HG03565 (cell line): ENCODE results near the gene SMCO4.
A peak's percentile ranks its signal among the peaks of the same experiment; 100 is the strongest.
"Not testable (repeated sequence)": the region's sequence is repeated elsewhere in the genome, so short reads cannot be mapped to it uniquely, and the experiment has no call there.

ENCODE experiments used
- ATAC-seq: cut with Tn5 transposase; IDR thresholded peaks from one replicate; pipeline ENCODE4 v1.9.1; 2021; ENCODE audit warnings: mild to moderate bottlenecking, moderate library complexity; ENCODE audit not compliant: unreplicated experiment

SMCO4 gene

GRCh38 chr11:93543292-93543977, at the start of gene SMCO4:
TSS of gene SMCO4 (minus strand) at chr11:93543391. CDS start at chr11:93479189, 64,202 bp downstream.
- peak; percentile 76 for ATAC-seq

DNA sequence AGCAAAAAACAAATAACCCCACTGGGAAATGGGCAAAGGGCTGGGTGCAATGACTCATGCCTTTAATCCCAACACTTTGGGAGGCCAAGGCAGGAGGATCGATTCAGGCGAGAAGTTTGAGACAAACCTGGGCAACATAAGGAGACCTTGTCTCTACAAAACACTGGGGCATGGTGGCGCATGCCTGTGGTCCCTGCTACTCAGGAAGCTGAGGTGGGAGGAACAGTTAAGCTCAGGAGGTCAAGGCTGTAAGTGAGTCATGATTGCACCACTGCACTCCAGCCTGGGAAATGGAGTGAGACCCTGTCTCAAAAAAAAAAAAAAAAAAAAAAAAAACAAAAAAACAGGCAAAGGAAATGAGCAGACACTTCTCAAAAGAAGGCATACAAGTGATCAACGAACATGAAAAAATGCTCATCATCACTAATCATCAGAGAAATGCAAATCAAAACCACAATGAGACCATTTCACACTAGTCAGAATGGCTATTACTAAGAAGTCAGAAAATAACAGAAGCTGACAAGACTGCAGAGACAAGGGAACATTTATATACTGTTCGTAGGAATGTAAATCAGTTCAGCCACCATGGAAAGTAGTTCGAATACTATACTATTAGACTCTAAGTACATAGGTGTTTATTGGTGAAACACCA, 48.2 kb upstream of the SMCO4 start:
- ATAC-seq, result peak; percentile 87

DNA sequence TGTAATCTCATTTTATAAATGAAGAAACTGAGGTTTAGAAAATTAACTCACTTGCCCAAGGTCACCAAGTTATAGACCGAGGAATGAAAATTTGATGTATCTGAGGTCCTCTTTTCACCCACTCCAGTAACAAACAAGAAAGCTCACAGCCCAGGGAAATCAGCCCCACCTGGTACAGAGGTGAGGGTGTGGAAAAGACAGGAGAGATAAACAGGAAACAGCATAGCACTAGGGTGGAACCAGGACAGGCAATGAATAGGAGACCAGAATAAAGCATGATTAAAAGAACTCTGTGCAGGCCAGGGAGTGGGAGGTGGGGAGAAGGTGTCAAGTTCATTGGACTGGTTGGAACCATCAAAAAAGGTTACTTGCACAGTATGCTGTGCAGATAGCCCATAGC, 46.2 kb upstream of the SMCO4 start:
- ATAC-seq, result no peak

DNA sequence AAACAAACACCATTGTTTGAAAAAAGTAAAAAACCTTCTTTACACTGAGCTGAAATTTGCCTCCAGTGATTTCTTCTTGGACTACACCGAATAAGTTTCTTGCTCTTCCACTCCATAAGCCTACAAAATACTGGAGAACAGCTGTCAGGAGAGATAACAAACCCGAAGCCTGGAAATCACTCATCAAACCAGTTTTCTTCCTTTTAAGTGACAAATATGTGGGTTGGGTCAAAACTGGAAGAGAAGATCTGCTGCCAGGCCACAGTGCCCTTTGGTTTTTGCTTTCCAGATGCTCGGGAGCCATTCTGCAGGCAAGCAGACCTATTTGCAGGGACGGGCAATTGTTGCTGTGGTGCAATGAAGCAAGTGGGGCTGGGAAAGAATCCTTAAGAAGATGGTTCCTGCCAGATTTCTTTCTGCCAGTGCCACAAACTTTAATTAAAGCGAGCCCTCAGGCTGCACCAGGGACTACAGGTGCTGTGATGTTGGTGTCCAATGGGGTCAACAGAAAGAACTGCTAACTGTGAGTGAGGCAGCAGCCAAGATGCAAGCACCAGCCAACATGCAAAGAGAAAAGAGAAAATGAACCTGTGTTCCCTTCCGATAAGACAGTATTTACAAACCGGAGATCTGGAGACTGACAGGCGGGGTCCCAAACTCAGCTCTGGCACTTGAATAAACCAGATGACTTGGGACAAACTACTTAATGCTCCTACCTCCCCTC, 44.8 kb upstream of the SMCO4 start:
- ATAC-seq, result no peak

- not testable (repeated sequence) for ATAC-seq
Measured at GRCh38 chr11:93587425-93587824, 44.2 kb upstream of the SMCO4 start.

- ATAC-seq, result no peak
Measured at GRCh38 chr11:93585758-93586157, 42.6 kb upstream of the SMCO4 start.

- ATAC-seq, result no peak
Measured at GRCh38 chr11:93583490-93583889, 40.3 kb upstream of the SMCO4 start.

DNA sequence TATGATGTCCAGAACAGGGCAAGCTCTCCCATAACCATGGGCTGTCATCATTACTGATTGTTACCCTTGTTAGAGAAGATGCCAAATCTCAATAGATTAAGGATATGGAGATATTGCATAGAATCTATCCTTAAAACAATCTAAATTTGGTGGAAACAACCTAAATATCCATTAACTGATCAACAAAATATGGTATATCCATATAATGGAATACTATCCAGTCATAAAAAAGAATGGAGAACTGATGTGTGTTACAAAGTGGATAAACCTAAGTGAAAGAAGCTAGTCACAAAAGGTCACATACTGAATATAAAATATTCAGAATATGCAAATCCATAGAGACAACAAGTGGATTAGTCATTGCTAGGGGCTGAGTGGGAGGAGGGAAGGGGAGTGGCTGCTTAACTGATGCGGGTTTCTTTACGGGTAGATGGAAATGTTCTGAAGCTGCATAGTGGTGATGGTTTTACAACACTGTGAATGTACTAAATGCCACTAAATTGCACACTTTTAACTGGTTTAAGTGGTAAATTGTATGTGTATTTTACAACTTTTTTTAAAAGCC, 36.1 kb upstream of the SMCO4 start:
- ATAC-seq, result no peak

DNA sequence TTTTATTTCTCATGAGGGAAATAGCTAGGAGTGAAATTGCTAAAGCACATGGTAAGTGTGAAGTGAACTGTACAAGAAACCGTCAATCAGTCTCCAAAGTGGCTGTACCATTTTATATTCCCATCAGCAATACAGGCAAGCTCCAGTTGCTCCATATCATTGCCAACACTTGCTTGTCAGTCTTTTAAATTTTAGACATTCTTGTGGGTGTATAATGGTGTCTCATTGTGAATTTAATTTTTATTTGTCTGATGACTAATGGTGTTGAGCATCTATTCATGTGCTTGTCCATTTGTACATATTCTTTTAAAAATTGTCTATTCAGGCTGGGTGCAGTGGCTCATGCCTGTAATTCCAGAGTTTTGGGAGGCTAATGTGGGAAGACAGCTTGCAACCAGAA, 34.1 kb upstream of the SMCO4 start:
- ATAC-seq, result no peak

DNA sequence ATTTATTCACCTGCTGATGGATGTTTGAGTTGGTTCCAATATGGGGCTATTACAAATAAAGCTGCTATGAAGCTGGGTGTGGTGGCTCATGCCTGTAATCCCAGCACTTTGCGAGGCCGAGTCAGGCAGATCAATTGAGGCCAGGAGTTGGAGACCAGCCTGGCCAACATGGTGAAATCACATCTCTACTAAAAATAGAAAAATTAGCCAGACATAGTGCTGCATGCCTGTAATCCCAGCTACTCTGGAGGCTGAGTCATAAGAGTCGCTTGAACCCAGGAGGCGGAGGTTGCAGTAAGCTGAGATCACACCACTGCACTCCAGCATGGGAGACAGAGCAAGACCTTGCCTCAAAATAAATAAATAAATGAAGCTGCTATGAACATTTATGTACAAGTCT, 33.7 kb upstream of the SMCO4 start:
- not testable (repeated sequence) for ATAC-seq

DNA sequence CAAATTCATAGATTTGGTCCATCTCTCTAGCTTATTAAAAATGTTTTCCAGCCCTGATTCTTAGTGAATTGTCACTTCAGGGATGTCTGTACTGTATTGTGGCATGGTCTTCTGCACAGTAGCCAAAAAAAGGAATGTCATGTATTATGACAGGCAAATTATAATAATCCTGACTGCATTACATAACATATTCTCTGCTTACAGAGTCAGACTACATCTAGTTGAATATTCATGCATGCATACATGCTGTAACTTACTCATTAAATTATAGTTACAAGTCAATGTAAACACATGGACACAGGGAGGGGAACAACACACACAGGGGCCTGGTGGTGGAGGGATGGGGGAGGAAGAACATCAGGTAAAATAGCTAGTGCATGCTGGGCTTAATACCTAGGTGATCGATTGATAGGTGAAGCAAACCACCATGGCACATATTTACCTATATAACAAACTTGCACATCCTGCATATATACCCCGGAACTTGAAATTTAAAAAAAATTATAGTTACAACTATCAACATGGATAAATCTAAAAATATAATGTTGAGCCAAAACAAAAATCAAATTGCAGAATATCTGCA, 31.5 kb upstream of the SMCO4 start:
- ATAC-seq, result no peak

DNA sequence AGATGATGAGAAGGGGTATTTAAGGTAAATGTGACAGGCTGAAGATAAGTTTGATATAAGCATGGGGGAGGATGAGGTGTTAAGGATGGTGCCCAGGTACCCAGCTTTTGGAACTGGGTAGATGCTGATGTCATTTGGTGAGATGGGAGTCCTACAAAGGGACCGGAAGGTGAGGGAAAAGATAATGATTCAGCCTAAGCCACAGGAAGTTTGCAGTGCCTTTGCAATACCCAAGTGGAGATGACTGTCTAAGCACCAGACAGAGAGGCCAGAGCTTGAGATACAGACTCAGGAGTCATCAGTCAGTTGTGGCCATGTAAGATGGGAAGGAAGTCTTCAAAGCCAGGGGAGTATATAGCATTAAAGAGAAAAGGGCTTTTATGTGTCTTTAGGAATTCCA, 30.0 kb upstream of the SMCO4 start:
- no peak for ATAC-seq

DNA sequence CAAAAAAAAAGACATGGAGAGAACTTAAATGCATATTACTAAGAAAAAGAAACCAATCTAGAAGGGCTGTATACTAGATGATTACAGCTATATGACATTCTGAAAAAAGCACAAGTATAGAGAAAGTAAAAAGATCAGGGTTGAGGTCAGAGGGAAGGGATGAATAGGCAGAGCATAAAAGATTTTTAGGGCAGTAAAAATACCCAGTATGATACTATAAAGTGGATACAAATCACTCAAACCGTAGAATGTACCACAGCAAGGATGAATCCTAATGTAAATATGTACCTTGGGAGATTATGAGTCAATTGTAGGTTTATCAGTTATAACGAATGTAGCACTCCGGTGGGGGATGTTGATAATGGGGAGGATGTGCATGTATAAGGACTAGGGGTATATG, 29.4 kb upstream of the SMCO4 start:
- ATAC-seq, result no peak

- ATAC-seq, result no peak
Measured at GRCh38 chr11:93572171-93572570, 29.0 kb upstream of the SMCO4 start.

GRCh38 chr11:93571612-93572011, 28.4 kb upstream of the SMCO4 start:
- ATAC-seq, result no peak

DNA sequence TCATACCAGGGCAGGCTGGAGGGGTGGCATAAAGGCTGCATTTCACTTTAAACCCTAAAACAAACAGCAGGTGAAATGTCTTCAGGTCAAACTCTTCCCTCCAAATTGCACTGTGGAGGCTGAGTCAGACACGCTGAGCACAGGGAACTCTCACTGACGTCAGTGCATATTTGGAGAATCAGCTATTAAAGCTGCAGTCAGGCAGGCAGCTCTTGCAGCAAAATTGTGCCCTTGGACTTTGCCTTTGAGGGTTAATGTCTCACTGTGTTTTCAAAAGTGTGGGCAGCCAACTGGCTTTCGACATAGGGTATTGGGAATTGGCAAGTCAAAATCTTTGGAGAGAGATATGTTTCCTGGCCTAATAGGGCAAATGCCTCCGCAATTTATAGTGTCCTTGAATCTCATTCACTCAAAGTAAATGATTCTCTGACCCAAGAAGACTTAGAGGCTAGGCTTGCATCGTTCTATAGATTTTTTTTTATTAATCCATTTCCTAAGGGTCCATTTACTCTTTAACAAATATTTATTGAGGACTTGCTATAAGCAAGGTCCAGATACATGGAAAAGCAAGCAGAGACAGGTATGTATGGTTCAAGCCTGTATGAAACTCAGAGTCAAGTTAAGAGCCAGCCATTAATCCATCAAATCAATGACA, 27.7 kb upstream of the SMCO4 start:
- ATAC-seq, result no peak

- no peak for ATAC-seq
Measured at GRCh38 chr11:93569496-93569895, 26.3 kb upstream of the SMCO4 start.

DNA sequence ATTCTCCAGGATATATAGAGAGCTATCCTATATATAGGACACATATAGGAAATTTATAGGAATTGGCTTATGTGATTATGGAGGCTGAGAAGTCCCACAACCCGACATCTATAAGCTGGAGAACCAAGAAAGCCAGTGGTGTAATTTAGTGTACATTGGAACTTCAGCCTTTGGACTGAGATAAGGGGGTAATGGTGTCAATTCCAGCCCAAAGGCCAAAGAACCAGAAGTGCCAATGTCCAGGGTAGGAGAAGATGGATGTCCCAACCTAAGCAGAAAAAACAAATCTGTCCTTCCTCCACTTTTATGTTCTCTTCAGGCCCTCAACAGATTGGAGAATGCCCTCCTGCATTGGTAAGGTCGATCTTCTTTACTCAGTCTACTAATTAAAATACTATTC, 25.5 kb upstream of the SMCO4 start:
- no peak for ATAC-seq

DNA sequence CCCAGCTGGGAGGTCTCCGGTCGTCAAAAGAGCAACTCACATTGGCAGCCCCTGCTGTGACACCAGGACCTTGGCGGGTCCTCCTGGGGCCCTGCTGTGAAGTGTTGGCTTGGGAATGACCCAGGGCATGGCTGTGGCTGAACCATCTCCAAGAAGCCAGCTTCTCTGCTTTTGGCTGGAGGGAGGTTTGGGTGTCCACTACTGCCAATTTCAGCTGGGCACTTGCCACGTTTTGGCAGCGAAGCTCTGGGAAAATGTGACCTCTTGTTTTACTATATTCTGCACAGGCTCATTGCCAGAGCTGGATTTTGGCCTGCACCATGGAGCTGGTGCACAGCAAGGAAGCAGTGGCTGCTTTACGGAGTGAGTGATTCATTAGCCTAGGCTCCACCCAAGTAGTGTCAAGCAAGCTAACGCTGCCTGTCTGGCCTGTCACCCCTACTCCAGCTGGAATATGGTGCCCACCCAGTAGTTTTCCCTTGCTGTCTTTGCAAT, 24.3 kb upstream of the SMCO4 start:
- ATAC-seq, result no peak

GRCh38 chr11:93564895-93565294, 21.7 kb upstream of the SMCO4 start:
- ATAC-seq, result no peak

DNA sequence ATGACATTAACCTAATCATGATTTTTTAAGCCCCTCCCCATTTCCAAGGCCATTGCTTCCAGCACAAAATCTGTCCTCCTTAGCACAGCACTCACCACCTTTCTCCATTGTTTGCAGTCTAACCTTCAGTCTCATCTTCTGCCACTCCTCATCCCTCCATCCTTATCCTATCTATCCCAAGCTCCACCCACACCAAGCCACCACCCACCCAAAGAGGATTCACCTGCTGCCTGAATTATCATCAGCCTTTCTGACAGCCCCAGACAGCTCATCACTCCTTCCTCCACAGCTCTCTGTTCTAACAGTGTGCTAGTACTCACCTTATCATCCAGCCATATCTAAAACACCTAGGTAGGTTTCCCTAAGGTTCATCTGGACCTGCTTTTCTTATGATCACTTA, 20.7 kb upstream of the SMCO4 start:
- no peak for ATAC-seq
